ENCODE measurements around the gene EIF3C.
"Not testable (repeated sequence)": the region's sequence is repeated elsewhere in the genome, so short reads cannot be mapped to it uniquely, and the experiment has no call there.

Gene EIF3C

GRCh38 chr16:28749997-28750465 lies 38.8 kb downstream of the EIF3C start:
- DNase-seq, result not testable (repeated sequence)

DNA sequence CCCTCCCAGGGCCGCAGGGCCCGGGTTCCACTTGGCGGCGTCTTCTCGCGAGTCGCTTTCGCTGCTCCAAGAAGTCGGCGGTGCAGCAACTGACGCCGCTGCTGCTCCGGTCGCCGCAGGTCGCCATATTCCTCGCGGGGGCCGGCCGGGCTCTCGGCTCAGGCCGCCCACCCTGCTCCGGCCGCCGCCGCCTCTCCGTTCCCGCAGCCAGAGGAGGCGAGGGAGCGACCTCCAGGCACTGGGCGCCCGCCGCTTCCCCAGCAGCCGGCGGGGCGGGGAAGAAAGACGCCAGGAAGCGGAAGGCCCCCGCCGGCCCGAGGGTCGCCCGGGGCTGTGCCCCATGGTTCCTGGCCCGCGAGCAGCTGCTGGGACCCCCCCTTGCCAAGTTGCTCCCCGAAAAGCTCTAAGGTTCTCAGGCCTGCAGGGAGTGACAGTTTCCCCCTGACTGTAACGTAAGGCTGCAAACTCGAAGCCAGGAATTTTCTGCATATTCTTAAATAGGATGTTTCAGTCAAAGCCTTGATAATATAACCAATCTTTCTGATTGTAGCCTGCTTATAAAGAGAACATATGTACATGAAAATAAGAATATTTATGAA lies 39.3 kb downstream of the EIF3C start:
- not testable (repeated sequence) for DNase-seq

GRCh38 chr16:28751487-28751886 lies 40.2 kb downstream of the EIF3C start, which contains the start of gene NPIPB9:
NPIPB9 (plus strand) TSS chr16:28751787.
- DNase-seq, result not testable (repeated sequence)

GRCh38 chr16:28781697-28782096 lies 70.4 kb downstream of the EIF3C start:
- not testable (repeated sequence) for DNase-seq

- DNase-seq, result not testable (repeated sequence)
Observed at GRCh38 chr16:28782357-28782756, 71.1 kb downstream of the EIF3C start.
